ENCODE data around the gene RNF112. TPM values are rescaled to one million over a fixed set of nuclear protein-coding genes. Genes with fewer than 3 reads are reported as not detected.
A peak's percentile ranks its signal among the peaks of the same experiment; 100 is the strongest.

RNF112 gene
- total and polyA plus RNA-seq, 2 of the 8 experiments (the other 6 are each of a cell fraction or from before 2014, with no cell fraction given): 1.1 to 2.2 TPM

GRCh38 chr17:19403021-19403420 is 8.0 kb upstream of the RNF112 start:
- H2AK5ac ChIP-seq (ENCODE audit: low read depth, low read length): no peak overlapping the region
- H3K4me2 ChIP-seq (ENCODE audit: insufficient read depth in 1 of 2, low read depth in 2 of 2, low read length in 2 of 2): no peak overlapping the region
- H4K20me1 ChIP-seq (replicated peaks in 1 of 2; ENCODE audit: control insufficient read depth in 1 of 2, insufficient read depth in 2 of 2, low read length in 2 of 2): peaks cover 0 to 1% of the 10 kb centered on the region in 2 experiments
- H3K9ac ChIP-seq (replicated peaks in 1 of 4; ENCODE audit: extremely low read depth in 1 of 4, low read depth in 3 of 4, low read length in 3 of 4): no peak overlapping the region
- no peak overlapping the region for H4K91ac ChIP-seq (replicated peaks; ENCODE audit: insufficient read length, low read length)
- no peaks in the 10 kb centered on the region for H3K27me3 ChIP-seq (replicated peaks in 1 of 4; ENCODE audit: control insufficient read depth in 3 of 4, extremely low read depth in 1 of 4, insufficient read depth in 3 of 4, low read length in 3 of 4)
- no peaks in the 10 kb centered on the region for H3K36me3 ChIP-seq (ENCODE audit: control insufficient read depth in 2 of 4, insufficient read depth in 4 of 4, low read length in 3 of 4)
- CTCF ChIA-PET (ENCODE audit: partially characterized antibody): interaction anchor here (1.0 to 2.2 kb wide), 4 partner anchors 23 to 44 kb away, joined by 3 to 6 read pairs (median 4); partner anchors contain the start of gene B9D1
- H3K23ac ChIP-seq (ENCODE audit: insufficient read length): no peak overlapping the region
- H3K14ac ChIP-seq (ENCODE audit: insufficient read length): no peak overlapping the region
- no peak overlapping the region for H3K56ac ChIP-seq (replicated peaks; ENCODE audit: insufficient read length, low read depth, low read length)
- H4K5ac ChIP-seq (ENCODE audit: insufficient read length, low read depth, low read length): no peak overlapping the region
- H3K79me2 ChIP-seq (ENCODE audit: control insufficient read depth in 1 of 2, insufficient read depth in 2 of 2, low read length in 2 of 2): no peaks in the 10 kb centered on the region
- no peak for DNase-seq (ENCODE audit: low read depth in 1 of 2, low spot score in 2 of 2)
- WGBS, 2 experiments (ENCODE audit: extremely low coverage in 1 of 2, insufficient coverage in 1 of 2, insufficient read length in 1 of 2, insufficient replicate concordance in 2 of 2, low coverage in 1 of 2, low lambda C conversion rate in 2 of 2, missing lambda C conversion rate in 1 of 2): 76% methylated on average over 4 of the region's 4 CpGs; no CpG with 5 or more reads in 1 of the 2 experiments
- H2BK20ac ChIP-seq (ENCODE audit: low read length): no peak overlapping the region
- H2BK15ac ChIP-seq (ENCODE audit: low read length): no peak overlapping the region
- H3K18ac ChIP-seq (ENCODE audit: extremely low read depth, low read length): no peak overlapping the region
- no peak overlapping the region for H2BK120ac ChIP-seq (replicated peaks; ENCODE audit: low read depth, low read length)
- POLR2A ChIA-PET (ENCODE audit: partially characterized antibody): interaction anchor here (1.7 kb wide), 1 partner anchor 11 kb away, joined by 4 read pairs; no protein-coding TSS in a partner anchor
- H3K4me3 ChIP-seq (ENCODE audit: extremely low read depth in 1 of 4, insufficient read depth in 2 of 4, low read depth in 3 of 4, low read length in 4 of 4): no peak overlapping the region
- no peak overlapping the region for H2AFZ ChIP-seq (ENCODE audit: low read length)
- no peak for FAIRE-seq
- H3K4ac ChIP-seq (replicated peaks; ENCODE audit: insufficient read length, low read depth, low read length): no peak overlapping the region
- peaks cover 7% of the 10 kb centered on the region; the same call in 1 of the 2 replicates for H3K23me2 ChIP-seq (ENCODE audit: low read depth, low read length)
- peak overlapping the region; percentile 55; the same call in 1 of the 2 replicates for H2BK12ac ChIP-seq (ENCODE audit: low read depth, low read length)
- peak overlapping the region; percentile 29; the same call in 1 of the 2 replicates for H4K8ac ChIP-seq (ENCODE audit: extremely low read depth, insufficient read depth, low read length)
- H3K4me1 ChIP-seq (replicated peaks in 1 of 4; ENCODE audit: control insufficient read depth in 3 of 4, insufficient read depth in 4 of 4, low read length in 3 of 4): peaks cover 0 to 6% (median 2%) of the 10 kb centered on the region in 4 experiments; a peak in 5 of 7 replicates
- H3K9me3 ChIP-seq (ENCODE audit: insufficient read depth in 2 of 2, low read depth in 1 of 2, low read length in 1 of 2): no peaks in the 10 kb centered on the region
- no peaks in the 10 kb centered on the region for H3K79me1 ChIP-seq (ENCODE audit: low read depth, low read length)
- no peak overlapping the region for H3K27ac ChIP-seq (ENCODE audit: low read depth, low read length)
- no peak overlapping the region for H2BK5ac ChIP-seq (ENCODE audit: low read depth, low read length)

Measured in H1 (cell line).